T-helper 2 cell treated with Interferon-gamma antibody and Interleukin-4, amounts not matched to agents 5 μg/mL and 100 μg/mL, for 36 hours (primary cell): ENCODE data around the gene EIF3L.

ENCODE experiments used
- DNase-seq: peaks from one replicate; pipeline ENCODE4 v3.0.0; 2021; ENCODE audit warnings: low spot score
- H3K27ac Mint-ChIP-seq: one replicate; pipeline ENCODE4 v1.8.0; 2021; ENCODE audit warnings: mild to moderate bottlenecking, mixed read lengths
- H3K27me3 Mint-ChIP-seq: one replicate; pipeline ENCODE4 v1.8.0; 2021; ENCODE audit warnings: low read depth, mixed read lengths
- H3K36me3 Mint-ChIP-seq: one replicate; pipeline ENCODE4 v1.8.0; 2021; ENCODE audit warnings: low read depth, mixed read lengths
- H3K4me1 Mint-ChIP-seq: one replicate; pipeline ENCODE4 v1.8.0; 2021; ENCODE audit warnings: low read depth, mixed read lengths
- H3K4me3 Mint-ChIP-seq: one replicate; pipeline ENCODE4 v1.8.0; 2022; ENCODE audit warnings: mild to moderate bottlenecking, moderate library complexity, mixed read lengths
- H3K9me3 Mint-ChIP-seq: one replicate; pipeline ENCODE4 v1.8.0; 2021; ENCODE audit warnings: mixed read lengths

EIF3L gene

GRCh38 chr22:37808294-37808657 is 40.9 kb upstream of the EIF3L start:
- DNase-seq: no peak

GRCh38 chr22:37809672-37810333 is 39.4 kb upstream of the EIF3L start:
- no peaks in the 10 kb centered on the region for H3K9me3 Mint-ChIP-seq
- H3K27ac Mint-ChIP-seq: no peak overlapping the region
- peaks cover 16% of the 10 kb centered on the region for H3K27me3 Mint-ChIP-seq
- H3K36me3 Mint-ChIP-seq: peaks cover 2% of the 10 kb centered on the region
- no peak for DNase-seq
- peaks cover 20% of the 10 kb centered on the region for H3K4me1 Mint-ChIP-seq
- peak overlapping the region; percentile 30 for H3K4me3 Mint-ChIP-seq

More at GRCh38 chr22:37808294-37808657, 40.9 kb upstream of the EIF3L start:
- no peaks in the 10 kb centered on the region for H3K9me3 Mint-ChIP-seq
- H3K4me3 Mint-ChIP-seq: peak overlapping the region; percentile 77
- peaks cover 24% of the 10 kb centered on the region for H3K27me3 Mint-ChIP-seq
- H3K4me1 Mint-ChIP-seq: peaks cover 24% of the 10 kb centered on the region
- H3K36me3 Mint-ChIP-seq: no peaks in the 10 kb centered on the region
- no peak overlapping the region for H3K27ac Mint-ChIP-seq

GRCh38 chr22:37811867-37812266 is 37.4 kb upstream of the EIF3L start:
- Mint-ChIP-seq H3K36me3 (peaks cover 2% of the 10 kb centered on the region), H3K4me3 (no peak overlapping the region), H3K9me3 (no peaks in the 10 kb centered on the region), H3K27ac (no peak overlapping the region), H3K27me3 (peaks cover under 1% of the 10 kb centered on the region), H3K4me1 (peaks cover 6% of the 10 kb centered on the region)
- no peak for DNase-seq

DNA sequence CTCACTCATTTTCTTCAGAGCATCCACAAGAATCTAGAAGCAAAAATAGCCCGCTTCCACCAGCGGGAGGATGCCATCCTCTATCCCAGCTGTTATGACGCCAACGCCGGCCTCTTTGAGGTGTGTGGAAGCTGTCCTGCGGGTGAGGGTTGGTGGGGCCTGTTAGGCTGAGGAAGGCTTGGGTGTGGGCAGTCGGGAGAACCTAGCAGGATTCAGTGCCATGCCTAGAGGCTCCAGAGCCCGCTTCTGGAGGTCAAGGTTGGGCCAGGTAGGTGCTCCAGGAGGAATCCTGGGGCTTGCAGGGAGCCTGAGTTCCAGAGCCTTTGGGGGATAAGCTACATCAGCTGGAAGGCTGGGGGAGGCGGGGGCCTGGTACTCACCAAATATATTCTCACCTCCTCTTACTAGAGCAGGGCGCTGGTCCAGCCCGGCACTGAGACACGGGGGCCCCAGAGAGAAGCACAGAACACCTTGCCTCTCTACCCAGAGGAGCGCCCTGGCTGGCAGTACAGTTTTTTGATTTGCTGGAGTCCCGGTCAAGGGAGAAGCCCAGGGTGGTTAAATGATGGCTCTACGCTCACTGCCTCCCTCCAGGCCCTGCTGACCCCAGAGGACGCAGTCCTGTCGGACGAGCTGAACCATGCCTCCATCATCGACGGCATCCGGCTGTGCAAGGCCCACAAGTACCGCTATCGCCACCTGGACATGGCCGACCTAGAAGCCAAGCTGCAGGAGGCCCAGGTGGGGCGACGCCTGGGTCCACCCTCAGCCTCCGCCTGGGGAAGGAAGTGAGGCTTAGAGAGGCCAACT is 36.1 kb upstream of the EIF3L start:
- Mint-ChIP-seq H3K36me3 (peaks cover 5% of the 10 kb centered on the region), H3K9me3 (no peaks in the 10 kb centered on the region), H3K4me3 (no peak overlapping the region), H3K27me3 (no peaks in the 10 kb centered on the region), H3K4me1 (peaks cover 7% of the 10 kb centered on the region), H3K27ac (no peak overlapping the region)
- no peak for DNase-seq

GRCh38 chr22:37815593-37815992 is 33.6 kb upstream of the EIF3L start:
- Mint-ChIP-seq H3K4me1 (peaks cover 7% of the 10 kb centered on the region), H3K9me3 (no peaks in the 10 kb centered on the region), H3K4me3 (no peak overlapping the region), H3K36me3 (peaks cover 5% of the 10 kb centered on the region), H3K27ac (no peak overlapping the region), H3K27me3 (peaks cover 17% of the 10 kb centered on the region)
- DNase-seq: no peak

DNA sequence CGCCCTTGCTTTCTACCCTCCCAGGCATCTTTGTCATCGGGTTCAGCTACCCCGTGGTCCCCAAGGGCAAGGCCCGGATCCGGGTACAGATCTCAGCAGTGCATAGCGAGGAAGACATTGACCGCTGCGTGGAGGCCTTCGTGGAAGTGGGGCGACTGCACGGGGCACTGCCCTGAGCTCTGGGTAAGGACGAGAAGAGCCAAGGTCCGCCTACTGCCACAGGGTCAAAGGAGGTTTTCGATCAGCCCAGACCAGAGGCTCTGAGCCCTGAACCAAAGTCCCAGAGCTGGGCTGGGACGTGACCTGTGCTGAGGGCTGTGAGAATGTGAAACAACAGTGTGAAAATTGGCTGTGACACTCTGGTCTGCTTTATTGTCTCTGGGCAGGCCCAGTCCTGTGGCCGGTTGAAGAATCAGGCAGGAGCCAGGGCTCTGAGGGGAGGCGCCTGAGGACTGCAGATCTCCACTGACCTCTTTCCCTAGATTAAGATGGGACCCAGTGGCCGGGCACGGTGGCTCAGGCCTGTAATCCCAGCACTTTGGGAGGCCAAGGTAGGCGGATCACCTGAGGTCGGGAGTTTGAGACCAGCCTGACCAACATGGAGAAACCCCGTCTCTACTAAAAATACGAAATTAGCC is 32.6 kb upstream of the EIF3L start:
- Mint-ChIP-seq H3K27ac (no peak overlapping the region), H3K36me3 (peaks cover 5% of the 10 kb centered on the region), H3K4me1 (peaks cover 7% of the 10 kb centered on the region), H3K9me3 (no peaks in the 10 kb centered on the region), H3K4me3 (no peak overlapping the region), H3K27me3 (peaks cover 18% of the 10 kb centered on the region)
- no peak for DNase-seq

DNA sequence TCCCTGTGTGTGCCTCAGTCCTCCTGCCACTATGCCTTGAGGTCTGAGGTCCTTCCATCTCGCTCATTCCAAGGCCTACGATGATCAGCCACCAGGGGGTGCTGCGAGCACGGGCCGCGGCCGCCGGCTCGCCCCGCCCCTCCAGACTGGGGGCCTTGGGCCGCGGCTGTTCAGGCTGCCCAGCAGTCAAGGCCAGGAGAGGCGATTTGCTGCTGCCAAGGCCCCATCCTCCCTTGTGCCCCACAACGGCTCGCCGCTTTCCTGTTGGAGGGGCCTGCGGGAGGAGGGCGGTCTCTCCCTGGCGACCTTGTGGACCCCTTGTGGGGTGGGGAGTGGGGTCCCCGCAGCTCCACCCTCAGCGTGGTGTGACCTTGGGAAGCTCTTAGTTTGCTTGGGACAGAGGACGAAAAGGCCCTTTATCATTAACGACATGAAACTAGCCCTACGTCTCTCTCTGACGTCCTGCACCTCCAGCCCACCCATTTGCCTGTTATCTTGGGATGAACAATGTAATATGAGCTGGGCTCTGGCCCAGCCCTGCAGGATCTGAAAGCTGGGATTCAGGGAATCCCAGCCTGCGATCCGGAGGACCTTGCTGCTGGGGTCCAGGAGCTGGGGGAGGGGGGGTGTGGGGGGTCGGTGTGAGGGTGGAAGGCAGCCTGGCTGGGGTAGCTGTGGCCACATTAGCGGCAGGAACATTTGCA is 31.4 kb upstream of the EIF3L start:
- Mint-ChIP-seq H3K36me3 (peaks cover 5% of the 10 kb centered on the region), H3K4me1 (peaks cover 7% of the 10 kb centered on the region), H3K9me3 (no peaks in the 10 kb centered on the region), H3K27me3 (peaks cover 27% of the 10 kb centered on the region), H3K4me3 (peak overlapping the region; percentile 34), H3K27ac (no peak overlapping the region)
- peak; percentile 80 for DNase-seq

DNA sequence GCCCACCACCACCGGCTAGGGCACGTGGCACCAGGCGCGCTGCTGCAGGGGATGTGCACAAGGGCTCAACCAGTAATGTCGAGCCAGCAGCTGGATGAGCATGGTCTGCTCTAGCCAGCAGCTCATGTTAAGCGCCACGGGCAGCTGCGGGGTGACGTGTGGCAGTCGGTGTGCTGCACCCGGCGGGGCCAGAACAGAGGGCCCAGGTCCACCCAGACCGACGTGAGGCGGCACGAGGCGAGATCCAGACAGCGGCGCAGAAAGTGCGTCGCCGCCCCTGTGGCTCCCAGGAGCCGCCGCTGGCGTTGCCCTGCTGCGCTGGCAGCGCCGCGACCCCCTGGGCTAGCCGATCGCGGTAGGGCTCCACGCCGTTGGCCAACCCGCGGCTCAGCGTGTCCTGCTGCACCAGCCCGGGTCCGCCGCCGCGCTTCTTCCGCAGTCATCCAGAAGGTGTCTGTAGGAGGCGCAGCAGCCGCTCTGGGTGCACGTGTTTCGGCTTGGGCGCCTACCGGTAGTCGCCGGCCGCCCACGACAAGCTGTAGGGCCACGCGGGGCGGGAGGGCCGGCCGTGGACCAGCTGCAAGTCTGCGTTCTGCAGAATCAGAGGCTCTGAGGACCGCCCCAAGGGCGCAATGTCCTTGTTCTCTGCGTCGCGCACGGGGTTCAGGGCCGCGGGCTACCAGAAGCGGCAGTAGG is 30.7 kb upstream of the EIF3L start:
- peak overlapping the region; percentile 50 for H3K4me3 Mint-ChIP-seq
- H3K4me1 Mint-ChIP-seq: peaks cover 7% of the 10 kb centered on the region
- H3K27ac Mint-ChIP-seq: no peak overlapping the region
- H3K9me3 Mint-ChIP-seq: no peaks in the 10 kb centered on the region
- peaks cover 5% of the 10 kb centered on the region for H3K36me3 Mint-ChIP-seq
- H3K27me3 Mint-ChIP-seq: peaks cover 33% of the 10 kb centered on the region
- peak; percentile 73 for DNase-seq

- peaks cover 33% of the 10 kb centered on the region for H3K27me3 Mint-ChIP-seq
- H3K4me3 Mint-ChIP-seq: peak overlapping the region; percentile 50
Observed at GRCh38 chr22:37819105-37819433, 30.1 kb upstream of the EIF3L start.

GRCh38 chr22:37820350-37820749 is 28.9 kb upstream of the EIF3L start:
- no peak for DNase-seq
- H3K36me3 Mint-ChIP-seq: peaks cover 2% of the 10 kb centered on the region
- peaks cover 36% of the 10 kb centered on the region for H3K27me3 Mint-ChIP-seq
- no peak overlapping the region for H3K4me3 Mint-ChIP-seq
- H3K9me3 Mint-ChIP-seq: no peaks in the 10 kb centered on the region
- H3K4me1 Mint-ChIP-seq: peaks cover 10% of the 10 kb centered on the region
- H3K27ac Mint-ChIP-seq: peak overlapping the region; percentile 26

More at GRCh38 chr22:37819105-37819433, 30.1 kb upstream of the EIF3L start:
- Mint-ChIP-seq H3K27ac (no peak overlapping the region), H3K36me3 (peaks cover 5% of the 10 kb centered on the region), H3K4me1 (peaks cover 7% of the 10 kb centered on the region), H3K9me3 (no peaks in the 10 kb centered on the region)
- DNase-seq: no peak

- DNase-seq: no peak
- H3K4me3 Mint-ChIP-seq: no peak overlapping the region
- H3K4me1 Mint-ChIP-seq: peaks cover 12% of the 10 kb centered on the region
- H3K27ac Mint-ChIP-seq: no peak overlapping the region
- no peaks in the 10 kb centered on the region for H3K9me3 Mint-ChIP-seq
- peaks cover 39% of the 10 kb centered on the region for H3K27me3 Mint-ChIP-seq
- peaks cover 2% of the 10 kb centered on the region for H3K36me3 Mint-ChIP-seq
Observed at GRCh38 chr22:37822079-37822833, 27.0 kb upstream of the EIF3L start.

DNA sequence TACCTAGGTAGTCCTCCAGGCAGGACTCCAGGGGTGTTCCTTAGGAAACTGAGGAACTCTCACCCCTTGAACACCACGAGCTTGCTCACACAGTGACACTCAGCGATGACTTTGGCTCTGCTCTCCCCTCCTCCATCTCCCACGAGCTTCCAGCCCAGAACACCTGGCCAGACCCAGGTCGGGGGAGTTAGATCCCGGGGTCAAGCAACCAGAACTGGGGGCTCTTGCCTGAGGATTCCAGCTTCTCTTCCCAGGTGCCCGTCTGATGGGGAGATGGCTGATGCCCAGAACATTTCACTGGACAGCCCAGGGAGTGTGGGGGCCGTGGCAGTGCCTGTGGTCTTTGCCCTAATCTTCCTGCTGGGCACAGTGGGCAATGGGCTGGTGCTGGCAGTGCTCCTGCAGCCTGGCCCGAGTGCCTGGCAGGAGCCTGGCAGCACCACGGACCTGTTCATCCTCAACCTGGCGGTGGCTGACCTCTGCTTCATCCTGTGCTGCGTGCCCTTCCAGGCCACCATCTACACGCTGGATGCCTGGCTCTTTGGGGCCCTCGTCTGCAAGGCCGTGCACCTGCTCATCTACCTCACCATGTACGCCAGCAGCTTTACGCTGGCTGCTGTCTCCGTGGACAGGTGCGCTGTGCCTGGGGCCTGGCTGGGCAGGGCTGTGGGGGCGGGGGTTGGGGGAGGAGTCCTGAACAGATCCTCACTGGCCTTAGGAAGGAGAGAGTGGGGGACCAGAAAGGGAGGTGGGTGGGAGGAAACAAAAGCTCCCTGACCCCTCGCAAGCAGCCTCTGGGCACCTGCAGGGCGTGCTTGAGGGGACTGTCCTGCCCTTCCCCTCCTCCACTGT is 25.9 kb upstream of the EIF3L start, which contains the start of gene GALR3:
Gene GALR3, plus strand, starts transcription at position 249 of the 852 bp plus-strand sequence. Its CDS starts 25 bp downstream, at position 274.
- peaks cover 3% of the 10 kb centered on the region for H3K36me3 Mint-ChIP-seq
- H3K4me1 Mint-ChIP-seq: peaks cover 10% of the 10 kb centered on the region
- H3K27ac Mint-ChIP-seq: no peak within 1 kb of the TSS
- H3K4me3 Mint-ChIP-seq: peak within 1 kb of the TSS; percentile 62
- H3K27me3 Mint-ChIP-seq: peaks cover 39% of the 10 kb centered on the region
- H3K9me3 Mint-ChIP-seq: no peaks in the 10 kb centered on the region
- no peak for DNase-seq
